ENCODE measurements around the gene APOL3.

- TF ChIP-seq CTCF (IDR thresholded peaks at IDR 0.05) (no peak), SIN3A (IDR thresholded peaks at IDR 0.05; ENCODE audit: borderline replicate concordance, insufficient read depth, low read depth, low read length) (no peak), TCF7L2 (IDR thresholded peaks at IDR 0.05; ENCODE audit: low read depth, low read length) (no peak)
Measured at GRCh38 chr22:36197065-36197440, 36.5 kb upstream of the APOL3 start.
